ENCODE results near the gene CDH13.

Gene CDH13

GRCh38 chr16:82767198-82767597 lies 140.4 kb downstream of the CDH13 start:
- no peak overlapping the region for H3K27ac Mint-ChIP-seq
- no peaks in the 10 kb centered on the region for H3K4me1 Mint-ChIP-seq (ENCODE audit: low read depth)
- H3K4me3 Mint-ChIP-seq = no peak overlapping the region

GRCh38 chr16:82767808-82768207 lies 141.0 kb downstream of the CDH13 start:
- H3K9me3 Mint-ChIP-seq = no peaks in the 10 kb centered on the region
- H3K4me3 Mint-ChIP-seq = no peak overlapping the region
- peaks cover 2% of the 10 kb centered on the region for H3K4me1 Mint-ChIP-seq (ENCODE audit: low read depth)
- peaks cover 13% of the 10 kb centered on the region for H3K27me3 Mint-ChIP-seq (ENCODE audit: low read depth)
- no peak overlapping the region for H3K27ac Mint-ChIP-seq
- no peaks in the 10 kb centered on the region for H3K36me3 Mint-ChIP-seq (ENCODE audit: low read depth)

More at GRCh38 chr16:82767198-82767597, 140.4 kb downstream of the CDH13 start:
- Mint-ChIP-seq H3K36me3 (ENCODE audit: low read depth) (no peaks in the 10 kb centered on the region), H3K27me3 (ENCODE audit: low read depth) (peaks cover 12% of the 10 kb centered on the region), H3K9me3 (no peaks in the 10 kb centered on the region)

- no peak overlapping the region for H3K4me3 Mint-ChIP-seq
- no peak overlapping the region for H3K27ac Mint-ChIP-seq
- peaks cover 5% of the 10 kb centered on the region for H3K4me1 Mint-ChIP-seq (ENCODE audit: low read depth)
- H3K27me3 Mint-ChIP-seq (ENCODE audit: low read depth) = peaks cover 9% of the 10 kb centered on the region
- no peaks in the 10 kb centered on the region for H3K9me3 Mint-ChIP-seq
- H3K36me3 Mint-ChIP-seq (ENCODE audit: low read depth) = no peaks in the 10 kb centered on the region
These were observed 143.1 kb downstream of the CDH13 start for GRCh38 chr16:82769845-82770244.

GRCh38 chr16:82772215-82772614 lies 145.4 kb downstream of the CDH13 start:
- Mint-ChIP-seq H3K4me1 (ENCODE audit: low read depth) (peaks cover 20% of the 10 kb centered on the region), H3K4me3 (no peak overlapping the region), H3K36me3 (ENCODE audit: low read depth) (no peaks in the 10 kb centered on the region), H3K9me3 (no peaks in the 10 kb centered on the region), H3K27me3 (ENCODE audit: low read depth) (peaks cover 9% of the 10 kb centered on the region), H3K27ac (no peak overlapping the region)

- peaks cover 9% of the 10 kb centered on the region for H3K27me3 Mint-ChIP-seq (ENCODE audit: low read depth)
- H3K9me3 Mint-ChIP-seq = no peaks in the 10 kb centered on the region
- H3K36me3 Mint-ChIP-seq (ENCODE audit: low read depth) = no peaks in the 10 kb centered on the region
- peaks cover 20% of the 10 kb centered on the region for H3K4me1 Mint-ChIP-seq (ENCODE audit: low read depth)
- H3K27ac Mint-ChIP-seq = no peak overlapping the region
- no peak overlapping the region for H3K4me3 Mint-ChIP-seq
These were observed 146.2 kb downstream of the CDH13 start for GRCh38 chr16:82773018-82773417.

- Mint-ChIP-seq H3K9me3 (no peaks in the 10 kb centered on the region), H3K27ac (no peak overlapping the region)
These were observed 149.8 kb downstream of the CDH13 start for GRCh38 chr16:82776470-82777146.

GRCh38 chr16:82782715-82783251 lies 156.0 kb downstream of the CDH13 start:
- Mint-ChIP-seq H3K4me1 (ENCODE audit: low read depth) (peaks cover 8% of the 10 kb centered on the region), H3K27me3 (ENCODE audit: low read depth) (peaks cover 4% of the 10 kb centered on the region), H3K4me3 (no peak overlapping the region), H3K9me3 (no peaks in the 10 kb centered on the region), H3K36me3 (ENCODE audit: low read depth) (no peaks in the 10 kb centered on the region), H3K27ac (no peak overlapping the region)

More at GRCh38 chr16:82776470-82777146, 149.8 kb downstream of the CDH13 start:
- no peak overlapping the region for H3K4me3 Mint-ChIP-seq
- H3K27me3 Mint-ChIP-seq (ENCODE audit: low read depth) = peaks cover 8% of the 10 kb centered on the region
- no peaks in the 10 kb centered on the region for H3K36me3 Mint-ChIP-seq (ENCODE audit: low read depth)
- peaks cover 23% of the 10 kb centered on the region for H3K4me1 Mint-ChIP-seq (ENCODE audit: low read depth)

- Mint-ChIP-seq H3K36me3 (ENCODE audit: low read depth) (no peaks in the 10 kb centered on the region), H3K27ac (no peak overlapping the region), H3K27me3 (ENCODE audit: low read depth) (peaks cover 4% of the 10 kb centered on the region), H3K4me3 (no peak overlapping the region), H3K9me3 (no peaks in the 10 kb centered on the region), H3K4me1 (ENCODE audit: low read depth) (peaks cover 8% of the 10 kb centered on the region)
These were observed 157.3 kb downstream of the CDH13 start for GRCh38 chr16:82783933-82784572.

GRCh38 chr16:82784573-82784968 lies 157.8 kb downstream of the CDH13 start:
- H3K36me3 Mint-ChIP-seq (ENCODE audit: low read depth) = no peaks in the 10 kb centered on the region
- H3K4me1 Mint-ChIP-seq (ENCODE audit: low read depth) = peaks cover 8% of the 10 kb centered on the region
- H3K4me3 Mint-ChIP-seq = no peak overlapping the region
- H3K27ac Mint-ChIP-seq = no peak overlapping the region
- H3K27me3 Mint-ChIP-seq (ENCODE audit: low read depth) = peaks cover 4% of the 10 kb centered on the region
- no peaks in the 10 kb centered on the region for H3K9me3 Mint-ChIP-seq

- H3K27ac Mint-ChIP-seq = no peak overlapping the region
- no peaks in the 10 kb centered on the region for H3K4me1 Mint-ChIP-seq (ENCODE audit: low read depth)
- H3K4me3 Mint-ChIP-seq = no peak overlapping the region
- H3K9me3 Mint-ChIP-seq = no peaks in the 10 kb centered on the region
- H3K36me3 Mint-ChIP-seq (ENCODE audit: low read depth) = no peaks in the 10 kb centered on the region
- no peaks in the 10 kb centered on the region for H3K27me3 Mint-ChIP-seq (ENCODE audit: low read depth)
These were observed 161.5 kb downstream of the CDH13 start for GRCh38 chr16:82788225-82788624.

- no peak overlapping the region for H3K4me3 Mint-ChIP-seq
- no peaks in the 10 kb centered on the region for H3K4me1 Mint-ChIP-seq (ENCODE audit: low read depth)
- no peaks in the 10 kb centered on the region for H3K9me3 Mint-ChIP-seq
- no peaks in the 10 kb centered on the region for H3K27me3 Mint-ChIP-seq (ENCODE audit: low read depth)
- no peaks in the 10 kb centered on the region for H3K36me3 Mint-ChIP-seq (ENCODE audit: low read depth)
- no peak overlapping the region for H3K27ac Mint-ChIP-seq
These were observed 162.2 kb downstream of the CDH13 start for GRCh38 chr16:82788919-82789318.

- no peaks in the 10 kb centered on the region for H3K27me3 Mint-ChIP-seq (ENCODE audit: low read depth)
These were observed 165.9 kb downstream of the CDH13 start for GRCh38 chr16:82792693-82793092.

GRCh38 chr16:82793528-82794245 lies 166.9 kb downstream of the CDH13 start:
- Mint-ChIP-seq H3K9me3 (no peaks in the 10 kb centered on the region), H3K27me3 (ENCODE audit: low read depth) (no peaks in the 10 kb centered on the region), H3K36me3 (ENCODE audit: low read depth) (no peaks in the 10 kb centered on the region), H3K4me1 (ENCODE audit: low read depth) (no peaks in the 10 kb centered on the region), H3K4me3 (no peak overlapping the region), H3K27ac (no peak overlapping the region)

More at GRCh38 chr16:82792693-82793092, 165.9 kb downstream of the CDH13 start:
- Mint-ChIP-seq H3K9me3 (no peaks in the 10 kb centered on the region), H3K27ac (no peak overlapping the region), H3K36me3 (ENCODE audit: low read depth) (no peaks in the 10 kb centered on the region), H3K4me3 (no peak overlapping the region), H3K4me1 (ENCODE audit: low read depth) (no peaks in the 10 kb centered on the region)

- peaks cover 5% of the 10 kb centered on the region for H3K9me3 Mint-ChIP-seq
- no peak overlapping the region for H3K27ac Mint-ChIP-seq
- H3K4me3 Mint-ChIP-seq = no peak overlapping the region
- H3K27me3 Mint-ChIP-seq (ENCODE audit: low read depth) = no peaks in the 10 kb centered on the region
- no peaks in the 10 kb centered on the region for H3K36me3 Mint-ChIP-seq (ENCODE audit: low read depth)
- no peaks in the 10 kb centered on the region for H3K4me1 Mint-ChIP-seq (ENCODE audit: low read depth)
These were observed 169.3 kb downstream of the CDH13 start for GRCh38 chr16:82796047-82796446.
